ENCODE data around the gene CCDC85B. TPM values are rescaled to one million over a fixed set of nuclear protein-coding genes. Genes with fewer than 3 reads are reported as not detected.

The CCDC85B gene
- total and polyA plus RNA-seq, 8 donors = 7.0 to 68.9 (median 29.7) TPM

- WGBS, 5 donors = 87 to 94% (median 92%) methylated on average over 23 to 24 of the region's 24 CpGs
Observed at GRCh38 chr11:65862941-65863888, 27.3 kb upstream of the CCDC85B start.

DNA sequence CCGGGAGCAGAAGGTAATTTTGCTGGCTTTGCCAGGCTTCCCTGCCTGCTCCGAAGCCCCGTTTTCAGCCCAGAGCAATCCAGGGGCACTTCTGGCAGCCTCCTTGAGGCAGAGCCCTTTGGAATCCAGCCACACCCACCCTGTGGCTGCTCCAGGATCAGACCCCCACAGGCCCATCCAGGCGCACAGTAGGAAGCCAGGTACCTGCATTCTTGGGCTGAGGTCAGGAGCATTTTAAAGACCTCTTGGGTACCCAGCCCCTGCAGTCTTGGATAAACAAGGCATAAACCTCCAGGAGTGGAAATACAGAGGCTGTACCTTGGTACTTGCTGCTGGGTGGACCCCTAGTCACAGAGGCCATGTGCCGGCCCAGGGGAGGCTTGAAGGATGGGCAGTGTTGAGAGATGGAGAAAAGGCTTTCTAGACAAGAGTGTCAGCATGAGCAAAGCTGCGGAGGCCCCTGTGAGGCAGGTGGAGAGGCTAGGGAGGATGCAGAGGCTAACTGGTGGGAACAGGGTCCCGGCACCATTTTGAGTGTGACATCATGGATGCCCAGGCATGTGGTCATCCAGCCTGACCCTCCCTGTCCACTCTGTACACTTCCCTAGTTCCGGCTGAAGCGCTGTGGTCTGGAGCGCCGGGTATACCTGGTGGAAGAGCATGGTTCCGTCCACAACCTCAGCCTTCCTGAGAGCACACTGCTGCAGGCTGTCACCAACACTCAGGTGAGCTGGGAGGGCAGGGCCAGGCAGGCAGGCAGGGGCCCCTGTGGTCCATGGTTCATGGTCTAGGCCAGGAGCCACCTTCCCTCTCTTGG, 26.4 kb upstream of the CCDC85B start:
- H3K27me3 ChIP-seq = no peaks in the 10 kb centered on the region
- WGBS, 5 donors = 79 to 96% (median 85%) methylated on average over 12 of the region's 12 CpGs
- H3K4me1 ChIP-seq = peaks cover 13 to 59% (median 36%) of the 10 kb centered on the region in 4 donors
- peaks cover 43 to 75% (median 68%) of the 10 kb centered on the region in 4 donors for H3K36me3 ChIP-seq
- TF ChIP-seq POLR2AphosphoS5 (IDR thresholded peaks at IDR 0.05) (no peak), EP300 (IDR thresholded peaks at IDR 0.05) (no peak), POLR2A (IDR thresholded peaks at IDR 0.05) (no peak)
- TF ChIP-seq, protein P1, sequence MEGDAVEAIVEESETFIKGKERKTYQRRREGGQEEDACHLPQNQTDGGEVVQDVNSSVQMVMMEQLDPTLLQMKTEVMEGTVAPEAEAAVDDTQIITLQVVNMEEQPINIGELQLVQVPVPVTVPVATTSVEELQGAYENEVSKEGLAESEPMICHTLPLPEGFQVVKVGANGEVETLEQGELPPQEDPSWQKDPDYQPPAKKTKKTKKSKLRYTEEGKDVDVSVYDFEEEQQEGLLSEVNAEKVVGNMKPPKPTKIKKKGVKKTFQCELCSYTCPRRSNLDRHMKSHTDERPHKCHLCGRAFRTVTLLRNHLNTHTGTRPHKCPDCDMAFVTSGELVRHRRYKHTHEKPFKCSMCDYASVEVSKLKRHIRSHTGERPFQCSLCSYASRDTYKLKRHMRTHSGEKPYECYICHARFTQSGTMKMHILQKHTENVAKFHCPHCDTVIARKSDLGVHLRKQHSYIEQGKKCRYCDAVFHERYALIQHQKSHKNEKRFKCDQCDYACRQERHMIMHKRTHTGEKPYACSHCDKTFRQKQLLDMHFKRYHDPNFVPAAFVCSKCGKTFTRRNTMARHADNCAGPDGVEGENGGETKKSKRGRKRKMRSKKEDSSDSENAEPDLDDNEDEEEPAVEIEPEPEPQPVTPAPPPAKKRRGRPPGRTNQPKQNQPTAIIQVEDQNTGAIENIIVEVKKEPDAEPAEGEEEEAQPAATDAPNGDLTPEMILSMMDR (IDR thresholded peaks at IDR 0.05) = no peak
- H3K4me3 ChIP-seq = no peak overlapping the region
- no peak for DNase-seq
- H3K9me3 ChIP-seq = no peaks in the 10 kb centered on the region
- intact Hi-C loops (cut with DNase I; ENCODE audit: low total_unique reads) = no loop called here
- no peak overlapping the region for H3K27ac ChIP-seq

More at GRCh38 chr11:65862941-65863888, 27.3 kb upstream of the CCDC85B start:
- intact Hi-C loops (cut with DNase I; ENCODE audit: low total_unique reads) = no loop called here
- Histone ChIP-seq H3K4me3 (no peak overlapping the region), H3K27ac (peak overlapping the region in 2 of 5 donors; percentile 13 to 97), H3K4me1 (peaks cover 13 to 66% (median 43%) of the 10 kb centered on the region in 4 donors), H3K9me3 (no peaks in the 10 kb centered on the region), H3K36me3 (peaks cover 43 to 67% (median 65%) of the 10 kb centered on the region in 4 donors), H3K27me3 (no peaks in the 10 kb centered on the region)
- DNase-seq = no peak
- TF ChIP-seq POLR2A (IDR thresholded peaks at IDR 0.05) = no peak
- TF ChIP-seq, protein P1 (IDR thresholded peaks at IDR 0.05) = no peak
- no peak for TF ChIP-seq EP300 (IDR thresholded peaks at IDR 0.05)
- no peak for TF ChIP-seq POLR2AphosphoS5 (IDR thresholded peaks at IDR 0.05)

DNA sequence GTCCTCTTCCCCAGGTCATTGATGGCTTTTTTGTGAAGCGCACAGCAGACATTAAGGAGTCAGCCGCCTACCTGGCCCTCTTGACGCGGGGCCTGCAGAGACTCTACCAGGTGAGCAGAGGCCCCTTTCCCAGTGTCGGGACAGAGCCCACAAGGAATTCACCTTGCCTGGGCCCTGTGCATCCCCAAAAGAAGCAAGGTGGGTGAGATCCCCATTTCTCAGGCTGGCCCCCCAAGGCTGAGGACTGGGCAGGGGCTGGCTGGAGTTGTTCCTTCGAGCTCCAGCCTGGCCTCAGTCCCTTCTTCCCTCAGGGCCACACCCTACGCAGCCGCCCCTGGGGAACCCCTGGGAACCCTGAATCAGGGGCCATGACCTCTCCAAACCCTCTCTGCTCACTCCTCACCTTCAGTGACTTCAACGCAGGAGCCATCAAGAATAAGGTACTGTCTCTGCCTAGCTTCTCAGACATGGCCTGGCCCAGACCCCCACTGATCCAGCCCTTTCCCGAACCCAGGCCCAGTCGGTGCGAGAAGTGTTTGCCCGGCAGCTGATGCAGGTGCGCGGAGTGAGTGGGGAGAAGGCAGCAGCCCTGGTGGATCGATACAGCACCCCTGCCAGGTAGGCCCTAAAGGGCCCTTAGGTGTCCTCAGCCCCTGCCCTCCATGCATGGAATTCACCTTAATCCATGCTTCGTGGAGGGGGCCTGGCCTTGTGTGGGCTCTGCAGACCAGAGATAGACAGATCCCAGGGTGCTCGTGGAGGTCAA, 25.6 kb upstream of the CCDC85B start:
- WGBS, 5 donors = 84 to 93% (median 87%) methylated on average over 18 of the region's 18 CpGs
- Histone ChIP-seq H3K36me3 (peaks cover 43 to 83% (median 74%) of the 10 kb centered on the region in 4 donors), H3K4me3 (no peak overlapping the region), H3K27me3 (no peaks in the 10 kb centered on the region), H3K27ac (no peak overlapping the region), H3K9me3 (no peaks in the 10 kb centered on the region), H3K4me1 (peaks cover 13 to 53% (median 33%) of the 10 kb centered on the region in 4 donors)
- intact Hi-C loops (cut with DNase I; ENCODE audit: low total_unique reads) = no loop called here
- DNase-seq = no peak
- TF ChIP-seq, protein P1 (IDR thresholded peaks at IDR 0.05) = no peak
- no peak for TF ChIP-seq POLR2A (IDR thresholded peaks at IDR 0.05)
- TF ChIP-seq EP300 (IDR thresholded peaks at IDR 0.05) = no peak
- TF ChIP-seq POLR2AphosphoS5 (IDR thresholded peaks at IDR 0.05) = no peak
